Fibroblast of mammary gland (primary cell): ENCODE results near the gene PTPRD.

ENCODE experiments used
- DNase-seq: peaks from one replicate; pipeline ENCODE4 v3.0.0-alpha.2; 2010; ENCODE audit warnings: low read depth
- H3K4me3 ChIP-seq: 2 replicates; pipeline ENCODE4 v1.5.1; 2011; ENCODE audit warnings: low read depth, mild to moderate bottlenecking, low read length, moderate library complexity; ENCODE audit not compliant: control insufficient read depth
- CTCF ChIP-seq: conservative IDR thresholded peaks from 2 replicates; pipeline ENCODE4 v1.5.1; 2011; ENCODE audit warnings: low read depth, low read length, inconsistent platforms; ENCODE audit not compliant: control insufficient read depth, insufficient read depth

The PTPRD gene

GRCh38 chr9:8381601-8382000 lies 2231.2 kb downstream of the PTPRD start:
- no peak for DNase-seq
- no peak for TF ChIP-seq CTCF
- no peak overlapping the region for H3K4me3 ChIP-seq

GRCh38 chr9:8374471-8374870 lies 2238.3 kb downstream of the PTPRD start:
- DNase-seq = no peak
- TF ChIP-seq CTCF = no peak
- no peak overlapping the region for H3K4me3 ChIP-seq

- no peak for TF ChIP-seq CTCF
- no peak overlapping the region for H3K4me3 ChIP-seq
- DNase-seq = no peak
Observed at GRCh38 chr9:8371686-8372085, 2241.1 kb downstream of the PTPRD start.

- peak; percentile 86 for DNase-seq
- H3K4me3 ChIP-seq = no peak overlapping the region
- TF ChIP-seq CTCF = no peak
Observed at GRCh38 chr9:8366161-8366926, 2246.5 kb downstream of the PTPRD start.

GRCh38 chr9:8365466-8366160 lies 2247.2 kb downstream of the PTPRD start:
- peak; percentile 14 for DNase-seq
- TF ChIP-seq CTCF = no peak
- no peak overlapping the region for H3K4me3 ChIP-seq

- TF ChIP-seq CTCF = no peak
- H3K4me3 ChIP-seq = no peak overlapping the region
- DNase-seq = peak; percentile 89
Observed at GRCh38 chr9:8365029-8365428, 2247.8 kb downstream of the PTPRD start.
